ENCODE data around the gene ANP32B.

Gene ANP32B

DNA sequence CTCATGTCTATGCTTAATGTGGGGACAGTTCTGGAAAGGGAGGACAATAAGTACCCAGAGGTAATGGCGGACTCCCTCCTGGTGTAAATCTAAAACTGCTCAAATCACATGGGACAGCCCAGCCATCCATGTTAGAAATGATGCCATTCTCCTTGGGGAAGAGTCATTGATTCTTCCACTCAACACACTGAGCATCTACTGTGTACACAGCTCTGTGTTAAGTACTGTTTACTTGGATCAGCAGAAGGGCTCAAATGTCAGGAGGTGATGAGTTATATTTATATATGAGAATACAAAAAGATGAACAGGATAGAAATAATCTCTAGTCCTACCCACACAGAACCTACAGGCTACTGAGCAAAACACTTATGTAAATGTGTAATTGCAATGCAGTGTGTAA lies 41.6 kb downstream of the ANP32B start:
- no peak for DNase-seq (ENCODE audit: low read depth, low spot score)

DNA sequence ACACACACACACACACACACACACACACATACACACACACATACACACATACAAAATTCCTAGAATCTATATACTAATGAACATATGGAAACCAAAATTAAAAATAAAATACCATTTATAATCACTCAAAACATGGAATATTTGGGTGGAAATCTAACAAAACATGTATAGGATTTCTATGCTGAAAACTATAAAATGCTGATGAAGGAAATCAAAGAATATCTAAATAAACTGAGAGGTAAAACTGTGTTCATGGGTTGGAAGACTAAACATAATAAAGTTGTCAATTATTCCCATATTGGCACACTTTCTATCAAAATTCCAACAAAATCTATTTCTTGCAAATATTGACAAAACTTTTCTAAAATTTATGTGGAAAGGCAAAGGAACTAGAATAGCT lies 48.0 kb downstream of the ANP32B start:
- DNase-seq (ENCODE audit: low read depth, low spot score), result no peak

GRCh38 chr9:98031935-98032334 lies 48.8 kb downstream of the ANP32B start:
- no peak for DNase-seq (ENCODE audit: low read depth, low spot score)

DNA sequence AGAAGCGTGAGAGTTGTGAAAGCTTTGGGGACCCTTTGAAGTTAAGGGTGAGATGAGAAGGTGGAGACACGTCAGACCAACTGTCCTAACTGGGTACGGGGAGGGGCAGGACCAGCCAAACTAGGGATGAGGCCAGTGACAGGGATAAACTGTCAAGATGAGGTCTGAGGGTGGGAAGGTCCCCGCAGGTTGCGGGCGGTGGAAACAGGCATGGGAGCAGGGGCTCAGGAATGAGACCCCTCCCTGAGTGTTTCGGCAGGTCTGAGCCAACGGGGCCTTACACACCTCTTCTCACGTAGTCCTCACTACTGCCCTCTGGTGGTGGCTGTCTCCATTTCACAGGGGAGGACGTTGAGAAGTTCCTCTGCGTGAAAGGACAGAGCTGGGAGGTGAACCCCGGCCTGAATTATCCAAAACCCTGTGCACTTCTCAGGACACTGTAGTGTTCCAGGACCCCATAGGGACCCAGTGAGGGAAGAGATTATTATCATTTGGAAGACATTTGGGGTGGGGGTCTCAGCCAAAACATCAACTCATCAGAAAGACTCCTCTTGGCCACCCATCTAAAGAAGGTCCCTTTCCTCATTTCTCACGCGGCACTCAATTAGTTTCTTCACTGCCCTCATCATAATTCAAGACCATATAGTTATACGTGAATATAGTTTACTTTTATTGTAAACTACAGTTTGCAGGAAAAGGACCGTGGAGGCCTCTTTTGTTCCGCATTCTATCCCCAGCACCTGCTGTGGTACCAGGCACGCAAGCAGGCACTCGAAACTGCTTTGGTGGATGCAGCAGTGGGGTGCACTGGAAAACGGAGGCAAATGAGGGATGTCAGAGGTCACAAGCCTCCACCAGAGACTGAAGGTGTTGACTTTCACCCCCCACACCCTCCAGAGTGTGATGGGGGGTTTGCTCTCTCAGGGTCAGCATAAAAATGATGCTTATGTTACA lies 51.7 kb downstream of the ANP32B start:
- DNase-seq (ENCODE audit: low read depth, low spot score), result peak; percentile 44

GRCh38 chr9:98037357-98037756 lies 54.2 kb downstream of the ANP32B start:
- no peak for DNase-seq (ENCODE audit: low read depth, low spot score)

DNA sequence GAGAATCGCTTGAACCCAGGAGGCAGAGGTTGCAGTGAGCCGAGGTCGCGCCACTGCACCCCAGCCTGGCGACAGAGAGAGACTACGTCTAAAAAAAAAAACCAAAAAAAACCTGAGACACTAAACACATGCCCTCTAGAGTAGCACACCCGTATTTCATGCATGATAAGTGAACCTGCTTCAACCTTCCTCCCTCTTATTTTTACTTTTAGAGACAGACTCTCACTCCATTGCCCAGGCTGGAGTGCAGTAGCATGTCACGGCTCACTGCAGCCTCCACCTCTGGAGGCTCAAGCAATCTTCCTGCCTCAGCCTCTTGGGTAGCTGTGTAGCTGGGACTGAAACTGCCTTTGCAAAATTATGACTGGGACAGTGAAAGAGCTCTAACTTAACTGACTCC lies 55.8 kb downstream of the ANP32B start:
- DNase-seq (ENCODE audit: low read depth, low spot score), result no peak

- no peak for DNase-seq (ENCODE audit: low read depth, low spot score)
These were observed 56.5 kb downstream of the ANP32B start for GRCh38 chr9:98039607-98040017.

DNA sequence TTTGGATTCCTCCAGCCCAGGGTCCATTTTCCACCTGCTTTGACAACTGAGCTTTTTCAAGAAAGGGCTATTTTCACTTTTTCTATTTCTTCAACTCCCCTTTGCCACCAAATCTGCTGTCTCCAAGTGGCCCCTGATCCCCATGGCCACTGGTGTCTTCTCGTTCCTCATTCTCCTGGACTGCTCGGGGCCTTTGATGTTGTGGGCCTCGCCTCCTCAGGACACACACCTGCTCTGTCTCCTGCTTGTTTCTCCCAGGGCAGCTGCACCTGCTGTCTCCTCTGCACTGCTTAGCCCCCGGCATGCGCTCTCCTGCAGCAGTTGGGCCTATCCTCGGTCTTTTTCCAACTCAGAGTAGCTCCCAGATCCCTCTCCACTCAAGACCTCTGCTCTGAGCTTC lies 57.1 kb downstream of the ANP32B start:
- no peak for DNase-seq (ENCODE audit: low read depth, low spot score)

- no peak for DNase-seq (ENCODE audit: low read depth, low spot score)
These were observed 60.8 kb downstream of the ANP32B start for GRCh38 chr9:98043915-98044314.

DNA sequence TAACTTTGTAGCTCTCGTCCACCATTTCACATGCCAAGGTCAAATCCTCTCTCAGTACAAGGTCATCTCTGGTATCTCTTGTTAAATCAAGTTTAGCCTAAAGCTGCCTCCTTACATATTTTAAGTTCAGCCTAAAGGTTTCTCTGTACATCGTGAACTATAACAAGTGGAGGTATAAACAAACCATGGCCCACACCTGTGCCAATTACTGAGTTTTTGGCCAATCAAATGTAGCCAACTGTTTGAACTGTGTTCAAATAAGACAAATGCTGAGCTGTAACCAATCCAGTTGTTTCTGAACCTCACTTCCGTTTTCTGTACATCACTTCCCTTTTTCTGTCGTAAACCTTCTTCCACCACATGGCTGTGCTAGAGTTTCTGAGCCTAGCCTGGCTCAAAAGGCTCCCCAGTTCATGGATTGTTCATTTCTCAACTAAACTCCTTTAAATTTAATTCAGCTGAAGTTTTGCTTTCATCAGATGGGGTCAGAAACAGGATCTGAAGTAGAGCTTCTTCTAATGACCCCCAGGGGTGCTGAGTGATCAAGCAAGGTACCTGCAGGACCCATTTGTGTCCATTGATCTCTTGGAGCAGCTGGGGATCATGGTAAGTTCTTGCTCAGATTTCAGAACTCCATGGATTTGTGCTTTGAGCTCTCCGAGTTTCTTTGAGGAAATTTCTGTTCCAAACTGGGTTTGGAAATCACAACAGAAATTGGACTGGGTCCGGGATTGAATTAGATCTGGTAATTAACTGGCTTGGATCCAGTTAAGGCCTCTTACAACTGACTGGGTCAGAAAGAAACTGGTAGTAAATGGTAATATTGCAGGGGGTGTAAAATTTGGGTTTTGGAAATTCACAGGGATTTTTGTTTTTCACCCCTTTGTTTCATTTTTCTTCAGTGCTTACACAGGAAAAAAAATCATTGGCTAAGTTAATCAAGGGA lies 62.4 kb downstream of the ANP32B start:
- no peak for DNase-seq (ENCODE audit: low read depth, low spot score)

DNA sequence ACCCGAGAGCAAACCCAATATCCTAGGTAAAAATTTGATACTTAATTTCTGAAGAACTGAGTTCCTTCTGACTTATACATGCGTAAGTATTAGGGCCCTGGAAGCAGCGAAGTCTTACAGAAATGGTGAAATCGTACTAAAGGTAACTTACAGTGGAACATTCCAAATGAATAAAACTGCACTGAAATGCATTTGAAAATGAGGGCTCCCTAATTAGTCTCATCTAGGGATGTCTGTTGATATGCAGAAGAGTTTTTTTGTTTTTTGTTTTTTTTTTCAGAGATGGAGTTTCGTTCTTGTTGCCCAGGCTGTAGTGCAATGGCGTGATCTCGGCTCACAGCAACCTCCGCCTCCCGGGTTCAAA lies 63.0 kb downstream of the ANP32B start:
- DNase-seq (ENCODE audit: low read depth, low spot score), result no peak

- DNase-seq (ENCODE audit: low read depth, low spot score), result no peak
These were observed 63.9 kb downstream of the ANP32B start for GRCh38 chr9:98047002-98047401.

GRCh38 chr9:98049288-98050072 lies 66.3 kb downstream of the ANP32B start:
- DNase-seq (ENCODE audit: low read depth, low spot score), result no peak

- no peak for DNase-seq (ENCODE audit: low read depth, low spot score)
These were observed 67.2 kb downstream of the ANP32B start for GRCh38 chr9:98050351-98050750.

- DNase-seq (ENCODE audit: low read depth, low spot score), result no peak
These were observed 71.3 kb downstream of the ANP32B start for GRCh38 chr9:98054376-98054951.

GRCh38 chr9:98056269-98057137 lies 73.4 kb downstream of the ANP32B start, which contains the start of gene NANS:
Gene NANS, plus strand, starts transcription at chr9:98056732. Its CDS starts 77 bp downstream, at chr9:98056809.
- DNase-seq (ENCODE audit: low read depth, low spot score), result peak; percentile 80

DNA sequence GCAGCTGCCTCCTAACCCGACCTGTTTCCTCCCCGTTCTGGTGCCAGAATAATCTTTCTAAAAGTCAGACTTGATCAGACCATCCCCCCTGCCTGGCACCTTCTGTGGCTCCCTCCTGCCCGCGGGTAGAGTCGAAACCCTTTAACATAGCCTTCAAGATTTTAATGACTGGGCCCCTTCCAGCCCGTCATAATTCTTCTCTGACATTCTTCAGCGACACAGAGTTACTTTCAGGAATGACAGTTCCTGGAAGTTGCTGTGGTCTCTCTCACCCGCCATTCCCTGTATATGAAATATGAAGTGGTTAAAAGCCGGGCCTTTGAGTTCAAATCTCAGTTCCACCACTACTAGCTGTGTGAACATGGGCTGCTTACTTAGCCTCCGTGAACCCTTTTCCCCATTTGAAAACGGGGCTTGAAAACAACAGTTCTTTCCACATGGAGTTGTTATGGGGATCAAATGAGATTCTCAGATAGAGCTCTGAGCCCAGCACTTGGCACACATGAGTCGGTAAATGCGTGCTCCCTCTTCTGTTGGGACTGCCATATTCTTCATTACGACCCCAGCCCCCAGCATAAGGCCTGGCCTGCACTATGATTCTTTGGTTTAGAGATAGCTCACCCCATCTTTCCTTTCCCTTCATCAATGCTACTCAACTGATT lies 74.1 kb downstream of the ANP32B start:
- DNase-seq (ENCODE audit: low read depth, low spot score), result no peak

DNA sequence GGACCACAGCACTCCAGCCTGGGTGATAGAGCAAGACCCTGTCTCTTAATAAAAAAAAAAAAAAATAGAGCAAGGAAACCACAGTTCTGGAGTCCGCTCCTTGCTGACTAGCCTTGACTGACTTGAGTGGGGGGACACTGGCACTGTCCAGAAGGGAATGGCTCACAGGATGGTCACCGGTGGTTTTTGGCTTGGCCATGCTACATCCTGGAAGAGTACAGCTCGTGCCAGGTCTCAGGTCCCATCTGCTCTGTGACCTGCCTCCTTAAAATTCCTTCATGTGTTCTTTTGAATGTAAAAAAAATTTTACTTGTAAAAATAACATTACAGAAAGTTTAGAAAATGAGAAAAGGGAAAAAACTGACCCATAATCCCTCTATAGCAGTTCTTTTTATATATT lies 79.0 kb downstream of the ANP32B start:
- DNase-seq (ENCODE audit: low read depth, low spot score), result no peak

- DNase-seq (ENCODE audit: low read depth, low spot score), result peak; percentile 43
These were observed 81.7 kb downstream of the ANP32B start for GRCh38 chr9:98064623-98065392.
